HG03342 (cell line): ENCODE measurements around the gene ITGA11.

Experiments used
- ATAC-seq: cut with Tn5 transposase; IDR thresholded peaks from one replicate; pipeline ENCODE4 v1.9.1; 2021; ENCODE audit warnings: mild to moderate bottlenecking, moderate library complexity; ENCODE audit not compliant: unreplicated experiment

ITGA11 gene

GRCh38 chr15:68379058-68379758 is 52.8 kb downstream of the ITGA11 start:
- no peak for ATAC-seq

GRCh38 chr15:68378595-68378994 is 53.4 kb downstream of the ITGA11 start:
- no peak for ATAC-seq

GRCh38 chr15:68377766-68378165 is 54.2 kb downstream of the ITGA11 start:
- ATAC-seq, result no peak

GRCh38 chr15:68376447-68377060 is 55.4 kb downstream of the ITGA11 start:
- ATAC-seq, result no peak

- ATAC-seq, result no peak
These were observed 56.2 kb downstream of the ITGA11 start for GRCh38 chr15:68375716-68376220.

GRCh38 chr15:68375191-68375631 is 56.8 kb downstream of the ITGA11 start:
- no peak for ATAC-seq

GRCh38 chr15:68374168-68374745 is 57.7 kb downstream of the ITGA11 start:
- ATAC-seq, result no peak

GRCh38 chr15:68373028-68373427 is 58.9 kb downstream of the ITGA11 start:
- no peak for ATAC-seq

GRCh38 chr15:68372291-68372811 is 59.6 kb downstream of the ITGA11 start:
- no peak for ATAC-seq

GRCh38 chr15:68371851-68372250 is 60.1 kb downstream of the ITGA11 start:
- no peak for ATAC-seq

GRCh38 chr15:68371160-68371559 is 60.8 kb downstream of the ITGA11 start:
- no peak for ATAC-seq

- no peak for ATAC-seq
These were observed 61.2 kb downstream of the ITGA11 start for GRCh38 chr15:68370768-68371151.

- no peak for ATAC-seq
These were observed 61.8 kb downstream of the ITGA11 start for GRCh38 chr15:68369931-68370767.

- no peak for ATAC-seq
These were observed 63.1 kb downstream of the ITGA11 start for GRCh38 chr15:68368731-68369435.

GRCh38 chr15:68367992-68368391 is 64.0 kb downstream of the ITGA11 start:
- ATAC-seq, result no peak

- no peak for ATAC-seq
These were observed 64.7 kb downstream of the ITGA11 start for GRCh38 chr15:68367226-68367625.

GRCh38 chr15:68366314-68366713 is 65.6 kb downstream of the ITGA11 start:
- ATAC-seq, result no peak

GRCh38 chr15:68365770-68366169 is 66.2 kb downstream of the ITGA11 start:
- no peak for ATAC-seq

- no peak for ATAC-seq
These were observed 66.7 kb downstream of the ITGA11 start for GRCh38 chr15:68365140-68365745.

- ATAC-seq, result no peak
These were observed 67.3 kb downstream of the ITGA11 start for GRCh38 chr15:68364660-68365035.
